Sigmoid colon (tissue), 7 donors: ENCODE data around the gene CITED2. TPM values are rescaled to one million over a fixed set of nuclear protein-coding genes. Genes with fewer than 3 reads are reported as not detected.

Experiments
- DNase-seq: peaks from one replicate; pipeline ENCODE4 v3.0.0-alpha.2; 2019
- H3K27ac ChIP-seq, 4 donors: fragments of 200-600 bp; sonication (generic); one replicate each; pipeline ENCODE4 v1.5.1; 2016 to 2019; ENCODE audit warnings: mild to moderate bottlenecking in 1 of 4
- H3K27me3 ChIP-seq, 3 donors: fragments of 200-600 bp; sonication (generic); one replicate each; pipeline ENCODE4 v1.5.1; 2019; ENCODE audit warnings: mild to moderate bottlenecking in 1 of 3
- H3K36me3 ChIP-seq, 4 donors: fragments of 200-600 bp; sonication (generic); one replicate each; pipeline ENCODE4 v1.5.1; 2016 to 2019
- H3K4me1 ChIP-seq, 4 donors: fragments of 200-600 bp; sonication (generic); one replicate each; pipeline ENCODE4 v1.5.1; 2017 to 2019
- H3K4me3 ChIP-seq, 4 donors: fragments of 200-600 bp; sonication (generic); one replicate each; pipeline ENCODE4 v1.5.1; 2017 to 2019; ENCODE audit warnings: mild to moderate bottlenecking in 2 of 4, moderate library complexity in 1 of 4
- H3K9me3 ChIP-seq, 4 donors: fragments of 200-600 bp in 3 of 4; sonication (generic) in 3 of 4; one replicate each; pipeline versions ENCODE4 v1.5.1 to v1.6.1; 2013 to 2019
- CTCF ChIP-seq, 4 experiments: fragments of 450-650 bp in 3 of 4; fragments of 200-600 bp in 1 of 4; IDR thresholded peaks; one replicate each; pipeline ENCODE4 v1.5.1; 2016 to 2019; ENCODE audit warnings: antibody characterized with exemption in 4 of 4, mild to moderate bottlenecking in 3 of 4, moderate library complexity in 2 of 4
- EP300 ChIP-seq, 4 donors: sonication (generic); formaldehyde crosslinking; IDR thresholded peaks; one replicate each; pipeline ENCODE4 v1.6.1; 2017; ENCODE audit warnings: antibody characterized with exemption in 4 of 4
- POLR2A ChIP-seq, 2 donors: fragments of 450-650 bp; IDR thresholded peaks; one replicate each; pipeline ENCODE4 v1.6.1; 2016; ENCODE audit warnings: antibody characterized with exemption in 2 of 2, mild to moderate bottlenecking in 2 of 2, moderate library complexity in 2 of 2
- POLR2AphosphoS5 ChIP-seq, 4 donors: sonication (generic); formaldehyde crosslinking; IDR thresholded peaks; one replicate each; pipeline ENCODE4 v1.6.1; 2017; ENCODE audit warnings: antibody characterized with exemption in 4 of 4
- WGBS, 2 donors: extraction: QIAGEN DNeasy Blood & Tissue Kit; methylation state at CpG; one replicate each; pipeline ENCODE4 v1.1.7; 2013; 5-methylcytosine and 5-hydroxymethylcytosine counted together
- intact Hi-C: fragments of 100-400 bp; cut with DNase I; formaldehyde crosslinking; loops from one replicate; pipeline ENCODE4 v1.15.1; 2023
- polyA plus RNA-seq, 3 donors: library from polyadenylated mRNA; stranded (reverse); fragments of 200-250 nt; gene quantifications; one replicate each; pipeline ENCODE4 v1.2.3, GENCODE V29; 2013
- total RNA-seq, 4 donors: library from RNA; depleted of rRNA; stranded (reverse); fragments of >200 nt; gene quantifications; one replicate each; pipeline ENCODE4 v1.1.0, GENCODE V29; 2016
- donor health status: healthy with polysubstance abuse.
- donor health status: Bipolar disorder and iron deficiency.
- donor health status: healthy.

Gene CITED2
- total and polyA plus RNA-seq, 7 donors = 26.4 to 182 (median 71.7) TPM

- WGBS, 2 donors = 85 to 86% methylated on average over 9 of the region's 9 CpGs
- Histone ChIP-seq H3K9me3 (no peaks in the 10 kb centered on the region), H3K4me1 (peaks cover 0 to 11% (median 7%) of the 10 kb centered on the region in 4 donors), H3K27me3 (no peaks in the 10 kb centered on the region), H3K4me3 (no peak overlapping the region), H3K36me3 (no peaks in the 10 kb centered on the region), H3K27ac (peak overlapping the region; percentile 8 to 55 (median 46))
- TF ChIP-seq POLR2AphosphoS5 (IDR thresholded peaks at IDR 0.05) = peak; percentile 27 to 75 (median 40)
- TF ChIP-seq EP300 (IDR thresholded peaks at IDR 0.05) = peak in 2 of 4 donors; percentile 32 to 55
- TF ChIP-seq CTCF (IDR thresholded peaks at IDR 0.05) = no peak
- no peak for TF ChIP-seq POLR2A (IDR thresholded peaks at IDR 0.05)
- no peak for DNase-seq
- intact Hi-C loops = no loop called here
Measured at GRCh38 chr6:139338795-139339194, 35.7 kb downstream of the CITED2 start.

GRCh38 chr6:139337830-139338229, 36.6 kb downstream of the CITED2 start:
- H3K9me3 ChIP-seq = no peaks in the 10 kb centered on the region
- no peaks in the 10 kb centered on the region for H3K36me3 ChIP-seq
- TF ChIP-seq POLR2A (IDR thresholded peaks at IDR 0.05) (no peak), EP300 (IDR thresholded peaks at IDR 0.05) (no peak), POLR2AphosphoS5 (IDR thresholded peaks at IDR 0.05) (peak in 1 of 4 donors; percentile 6)
- no peak overlapping the region for H3K4me3 ChIP-seq
- peaks cover 0 to 11% (median 7%) of the 10 kb centered on the region in 4 donors for H3K4me1 ChIP-seq
- H3K27me3 ChIP-seq = no peaks in the 10 kb centered on the region
- peak; percentile 74 for DNase-seq
- intact Hi-C loops = no loop called here
- WGBS, 2 donors = 57% methylated on average over 5 of the region's 5 CpGs
- peak overlapping the region in 1 of 4 donors; percentile 46 for H3K27ac ChIP-seq

- intact Hi-C loops = no loop called here
- 60 to 82% methylated on average over 2 of the region's 2 CpGs for WGBS, 2 donors
- no peak overlapping the region for H3K27ac ChIP-seq
Measured at GRCh38 chr6:139337001-139337400, 37.4 kb downstream of the CITED2 start.

GRCh38 chr6:139336488-139336887, 38.0 kb downstream of the CITED2 start:
- H3K27ac ChIP-seq = no peak overlapping the region
- no peak overlapping the region for H3K4me3 ChIP-seq
- TF ChIP-seq POLR2AphosphoS5 (IDR thresholded peaks at IDR 0.05) (no peak), CTCF (IDR thresholded peaks at IDR 0.05) (no peak), EP300 (IDR thresholded peaks at IDR 0.05) (no peak), POLR2A (IDR thresholded peaks at IDR 0.05) (no peak)

More at GRCh38 chr6:139337001-139337400, 37.4 kb downstream of the CITED2 start:
- no peak for TF ChIP-seq POLR2AphosphoS5 (IDR thresholded peaks at IDR 0.05)
- TF ChIP-seq POLR2A (IDR thresholded peaks at IDR 0.05) = no peak
- TF ChIP-seq EP300 (IDR thresholded peaks at IDR 0.05) = no peak
- TF ChIP-seq CTCF (IDR thresholded peaks at IDR 0.05) = no peak
- H3K4me3 ChIP-seq = no peak overlapping the region
- H3K9me3 ChIP-seq = no peaks in the 10 kb centered on the region
- H3K27me3 ChIP-seq = no peaks in the 10 kb centered on the region
- DNase-seq = no peak
- peaks cover 0 to 11% (median 7%) of the 10 kb centered on the region in 4 donors for H3K4me1 ChIP-seq
- no peaks in the 10 kb centered on the region for H3K36me3 ChIP-seq

GRCh38 chr6:139335447-139336210, 38.8 kb downstream of the CITED2 start:
- H3K4me1 ChIP-seq = peaks cover 0 to 11% (median 7%) of the 10 kb centered on the region in 4 donors
- H3K36me3 ChIP-seq = no peaks in the 10 kb centered on the region
- H3K9me3 ChIP-seq = no peaks in the 10 kb centered on the region
- H3K27me3 ChIP-seq = no peaks in the 10 kb centered on the region
- H3K27ac ChIP-seq = peak overlapping the region in 3 of 4 donors; percentile 30 to 66 (median 53)
- TF ChIP-seq CTCF (IDR thresholded peaks at IDR 0.05) (no peak), POLR2A (IDR thresholded peaks at IDR 0.05) (no peak), EP300 (IDR thresholded peaks at IDR 0.05) (no peak), POLR2AphosphoS5 (IDR thresholded peaks at IDR 0.05) (no peak)
- intact Hi-C loops = no loop called here
- H3K4me3 ChIP-seq = no peak overlapping the region
- no peak for DNase-seq
- 90 to 92% methylated on average over 5 of the region's 5 CpGs for WGBS, 2 donors

More at GRCh38 chr6:139336488-139336887, 38.0 kb downstream of the CITED2 start:
- WGBS, 2 donors = 37 to 50% methylated on average over 4 of the region's 4 CpGs
- intact Hi-C loops = no loop called here
- no peaks in the 10 kb centered on the region for H3K27me3 ChIP-seq
- H3K36me3 ChIP-seq = no peaks in the 10 kb centered on the region
- no peaks in the 10 kb centered on the region for H3K9me3 ChIP-seq
- peaks cover 0 to 11% (median 7%) of the 10 kb centered on the region in 4 donors for H3K4me1 ChIP-seq
- no peak for DNase-seq
